HCT116 (cell line): ENCODE results near the gene PHF13. TPM values are rescaled to one million over a fixed set of nuclear protein-coding genes. Genes with fewer than 3 reads are reported as not detected.

Source experiments
- ATAC-seq: fragments of 200-7000 bp; cut with Tn5 transposase; 2 replicates; pipeline ENCODE4 v1.9.1; 2020; ENCODE audit warnings: mild to moderate bottlenecking, moderate library complexity
- BruUV-seq: library from RNA; stranded (reverse); fragments of 400-500 nt; replicated peaks from 2 replicates; lab custom pipeline; 2021; lab: Mats Ljungman, UMichigan
- CTCF ChIA-PET: fragments of 300-600 bp; sonication (Branson Sonifier 250); formaldehyde crosslinking; loops from one replicate; lab custom pipeline; 2021; ENCODE audit warnings: antibody characterized with exemption; lab: Charles Lee
- POLR2A ChIA-PET: fragments of 300-600, 350-600 bp; sonication (Branson Sonifier 250); formaldehyde crosslinking; loops from one replicate; lab custom pipeline; 2021; ENCODE audit warnings: antibody characterized with exemption; lab: Charles Lee
- RAD21 ChIA-PET, 2 experiments: fragments of 300-600 bp; sonication (Branson Sonifier 250); formaldehyde crosslinking; loops; one replicate each; lab custom pipeline; 2023; ENCODE audit warnings: low total read pairs in 2 of 2; ENCODE audit not compliant: uncharacterized antibody in 2 of 2, unreplicated experiment in 2 of 2, low non-redundant PET in 1 of 2; lab: Charles Lee
- DNase-seq: peaks from one replicate; pipeline ENCODE4 v3.0.0-alpha.2; 2010; ENCODE audit warnings: low read depth, low spot score
- H2AFZ ChIP-seq: fragments of 200-600 bp; shearing (Covaris generic), sonication (generic); 2 replicates; pipeline ENCODE4 v1.6.1; 2017; ENCODE audit warnings: low read depth, mixed run types, mixed read lengths, antibody characterized with exemption, low read length; ENCODE audit not compliant: poor library complexity, severe bottlenecking
- H3K27ac ChIP-seq: 2 replicates; pipeline ENCODE4 v1.5.1; 2012; ENCODE audit warnings: low read depth, low read length
- H3K27me3 ChIP-seq: fragments of 200-600 bp; sonication (generic); 2 replicates; pipeline ENCODE4 v1.6.1; 2016; ENCODE audit warnings: mixed run types, low read length, mixed read lengths; ENCODE audit not compliant: insufficient read depth
- H3K36me3 ChIP-seq, 2 experiments: fragments of 200-500 bp in 1 of 2; fragments of 200-600 bp in 1 of 2; sonication (Bioruptor generic) in 1 of 2; sonication (generic) in 1 of 2; 2 replicates each; pipeline versions ENCODE4 v1.5.1 to v1.6.1; 2014 to 2016; ENCODE audit warnings: low read length in 2 of 2, inconsistent platforms in 1 of 2, mixed read lengths in 1 of 2, mixed run types in 1 of 2; ENCODE audit not compliant: insufficient read depth in 2 of 2, control insufficient read depth in 1 of 2
- H3K4me1 ChIP-seq, 2 experiments: fragments of 200-600 bp in 1 of 2; sonication (generic) in 1 of 2; 2 replicates each; pipeline versions ENCODE4 v1.5.1 to v1.6.1; 2012 to 2017; ENCODE audit warnings: low read length in 2 of 2, inconsistent platforms in 1 of 2, mild to moderate bottlenecking in 1 of 2, mixed read lengths in 1 of 2, mixed run types in 1 of 2, moderate library complexity in 1 of 2; ENCODE audit not compliant: insufficient read depth in 2 of 2, control insufficient read depth in 1 of 2
- H3K4me2 ChIP-seq: fragments of 200-600 bp; sonication (generic); 2 replicates; pipeline ENCODE4 v1.6.1; 2017; ENCODE audit warnings: mixed run types, low read length, mixed read lengths
- H3K4me3 ChIP-seq, 2 experiments: fragments of 200-600 bp in 1 of 2; sonication (generic) in 1 of 2; replicated peaks in 1 of 2; 2 replicates each; pipeline ENCODE4 v1.5.1; 2011 to 2016; ENCODE audit warnings: low read length in 2 of 2, control low read depth in 1 of 2, low read depth in 1 of 2, mild to moderate bottlenecking in 1 of 2, mixed read lengths in 1 of 2, mixed run types in 1 of 2
- H3K79me2 ChIP-seq: fragments of 200-600 bp; sonication (generic); 2 replicates; pipeline ENCODE4 v1.6.1; 2017; ENCODE audit warnings: mild to moderate bottlenecking, mixed run types, low read length, moderate library complexity, mixed read lengths; ENCODE audit not compliant: insufficient read depth
- H3K9ac ChIP-seq: fragments of 200-600 bp; sonication (generic); 2 replicates; pipeline ENCODE4 v1.6.1; 2016; ENCODE audit warnings: low read length, mixed read lengths
- H3K9me2 ChIP-seq: fragments of 200-600 bp; sonication (generic), shearing (Covaris generic); 2 replicates; pipeline ENCODE4 v1.6.1; 2017; ENCODE audit warnings: mixed run types, mild to moderate bottlenecking, moderate library complexity; ENCODE audit not compliant: insufficient read depth
- H3K9me3 ChIP-seq, 2 experiments: fragments of 200-500 bp in 1 of 2; fragments of 200-600 bp in 1 of 2; sonication (Bioruptor generic) in 1 of 2; sonication (generic) in 1 of 2; 2 replicates each; pipeline ENCODE4 v1.6.1; 2014 to 2017; ENCODE audit warnings: low read length in 2 of 2, mixed read lengths in 2 of 2, inconsistent platforms in 1 of 2, low read depth in 1 of 2, mild to moderate bottlenecking in 1 of 2, mixed run types in 1 of 2, moderate library complexity in 1 of 2; ENCODE audit not compliant: control insufficient read depth in 1 of 2, insufficient read depth in 1 of 2
- H4K20me1 ChIP-seq: fragments of 200-600 bp; sonication (generic), shearing (Covaris generic); 2 replicates; pipeline ENCODE4 v1.6.1; 2017; ENCODE audit warnings: mixed run types, mild to moderate bottlenecking, moderate library complexity; ENCODE audit not compliant: insufficient read depth
- ATF3 ChIP-seq: IDR thresholded peaks from 2 replicates; pipeline ENCODE4 v1.6.1; 2012
- CBX3 ChIP-seq: IDR thresholded peaks from 2 replicates; pipeline ENCODE4 v1.6.1; 2012; ENCODE audit warnings: low read depth
- EGR1 ChIP-seq: IDR thresholded peaks from 2 replicates; pipeline ENCODE4 v1.6.1; 2012; ENCODE audit warnings: low read depth
- EZH2 ChIP-seq: fragments of 200-600 bp; sonication (generic); IDR thresholded peaks from 2 replicates; pipeline ENCODE4 v1.6.1; 2017; ENCODE audit warnings: antibody characterized with exemption, mixed run types
- FOSL1 ChIP-seq: IDR thresholded peaks from 2 replicates; pipeline ENCODE4 v1.6.1; 2012; ENCODE audit warnings: low read depth
- JUND ChIP-seq: IDR thresholded peaks from 2 replicates; pipeline ENCODE4 v1.6.1; 2012
- POLR2AphosphoS5 ChIP-seq: IDR thresholded peaks from 2 replicates; pipeline ENCODE4 v1.6.1; 2011; ENCODE audit warnings: mild to moderate bottlenecking, low read depth, low read length, moderate library complexity
- RAD21 ChIP-seq: IDR thresholded peaks from 2 replicates; pipeline ENCODE4 v1.6.1; 2012; ENCODE audit warnings: low read depth, mild to moderate bottlenecking
- REST ChIP-seq: IDR thresholded peaks from 2 replicates; pipeline ENCODE4 v1.6.1; 2012; ENCODE audit warnings: low read depth
- SP1 ChIP-seq: IDR thresholded peaks from 2 replicates; pipeline ENCODE4 v1.6.1; 2012; ENCODE audit warnings: low read depth
- TCF7L2 ChIP-seq: IDR thresholded peaks from 2 replicates; pipeline ENCODE4 v1.7.0; 2011; ENCODE audit warnings: borderline replicate concordance, inconsistent platforms; ENCODE audit not compliant: insufficient read depth, insufficient read length; ENCODE audit errors: extremely low read depth
- YY1 ChIP-seq: IDR thresholded peaks from 2 replicates; pipeline ENCODE4 v1.6.1; 2011; ENCODE audit warnings: low read length, low read depth, moderate library complexity, mild to moderate bottlenecking; ENCODE audit not compliant: insufficient replicate concordance; ENCODE audit errors: extremely low read depth
- ZFX ChIP-seq: fragments of 450-650 bp; IDR thresholded peaks from 2 replicates; pipeline ENCODE4 v1.6.1; 2017
- ZNF274 ChIP-seq: fragments of 200-500 bp; sonication (Bioruptor generic); IDR thresholded peaks from 2 replicates; pipeline ENCODE4 v1.6.1; 2014; ENCODE audit warnings: mild to moderate bottlenecking, low read depth, low read length, inconsistent platforms
- intact Hi-C: fragments of 100-400 bp; cut with micrococcal nuclease; formaldehyde crosslinking; loops from 2 replicates; pipeline ENCODE4 v1.10.0; 2022
- total RNA-seq: library from RNA; stranded (reverse); gene quantifications from one replicate; pipeline ENCODE4 v1.2.1, GENCODE V29; 2021; ENCODE audit not compliant: unreplicated experiment
- TF ChIP-seq, protein P1 (sequence below), 3 experiments: fragments of 200-600 bp in 1 of 3; sonication (generic) in 1 of 3; IDR thresholded peaks in 2 of 3; conservative IDR thresholded peaks in 1 of 3; 2 replicates each; pipeline ENCODE4 v1.5.1; 2012 to 2017; ENCODE audit warnings: low read depth in 2 of 3, low read length in 2 of 3, antibody characterized with exemption in 1 of 3, borderline replicate concordance in 1 of 3, control low read depth in 1 of 3, mild to moderate bottlenecking in 1 of 3, mixed read lengths in 1 of 3, mixed run types in 1 of 3, moderate library complexity in 1 of 3; ENCODE audit not compliant: insufficient read depth in 1 of 3
- TF ChIP-seq, protein P2 (sequence below): IDR thresholded peaks from 2 replicates; pipeline ENCODE4 v1.6.1; 2012

Gene PHF13
- total RNA-seq, 1 experiment from 2014 or later = 25.8 TPM

DNA sequence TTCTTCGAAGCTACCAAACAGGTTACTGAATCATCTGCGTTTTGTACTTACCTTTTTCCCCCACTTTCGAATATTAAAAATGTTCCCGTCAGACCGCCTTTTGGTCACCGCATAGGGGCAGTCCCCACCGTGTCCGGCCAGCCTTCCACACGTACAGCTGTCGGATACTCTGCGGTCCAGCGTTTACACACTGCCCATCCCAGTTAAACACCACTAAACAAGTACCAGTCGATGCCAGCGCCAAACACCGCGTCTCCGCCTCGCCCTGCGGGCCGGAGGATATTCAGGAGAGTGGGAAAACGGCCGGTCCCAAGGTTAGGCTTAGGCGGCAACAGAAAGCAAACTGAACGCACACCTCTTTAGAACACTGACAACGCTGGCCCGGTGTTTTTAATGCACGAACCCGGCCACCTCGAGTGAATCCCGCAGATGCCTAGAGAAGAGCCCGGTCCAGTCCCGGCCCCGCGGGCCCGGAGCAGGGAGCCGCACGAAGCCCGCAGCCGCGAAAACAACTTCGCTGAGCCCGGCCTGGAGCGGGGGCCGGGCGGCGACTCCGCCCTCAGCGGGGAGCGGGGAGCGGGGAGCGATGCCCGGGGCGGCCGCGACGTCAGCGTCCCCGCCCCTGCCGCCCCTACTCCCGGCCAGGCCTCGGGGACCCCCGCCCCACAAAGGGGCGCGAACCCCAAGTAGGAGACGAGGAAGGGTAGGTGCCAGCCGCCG is 730 bp upstream of the PHF13 start:
- no peaks in the 10 kb centered on the region for H3K27me3 ChIP-seq
- peak overlapping the region; percentile 98 for H3K4me2 ChIP-seq
- ChIA-PET CTCF (interaction anchor here (1.0 kb wide), 1 partner anchor 9 kb away, joined by 3 read pairs; no protein-coding TSS in a partner anchor), RAD21 (interaction anchor here in 1 of 2 experiments (0.6 kb wide), 1 partner anchor 33 kb away, joined by 5 read pairs; the partner anchor contains the start of gene ZBTB48), POLR2A (no interaction called here)
- no peaks in the 10 kb centered on the region for H3K9me2 ChIP-seq
- H3K36me3 ChIP-seq = peaks cover 0 to 8% of the 10 kb centered on the region in 2 experiments; a peak in 2 of 4 replicates
- peak; percentile 53 for ATAC-seq
- no peaks in the 10 kb centered on the region for H3K9me3 ChIP-seq
- H3K27ac ChIP-seq = peak overlapping the region; percentile 72
- TSS peak; percentile 78 for BruUV-seq
- H3K4me1 ChIP-seq = peaks cover 8 to 46% of the 10 kb centered on the region in 2 experiments
- no peak for DNase-seq
- intact Hi-C loops = no loop called here
- no peak for TF ChIP-seq ZNF274
- TF ChIP-seq RAD21 = no peak
- TF ChIP-seq REST = no peak
- TF ChIP-seq SP1 = no peak
- no peak for TF ChIP-seq YY1
- no peak for TF ChIP-seq CBX3
- no peak for TF ChIP-seq TCF7L2
- no peak for TF ChIP-seq EZH2
- 0 out of 2 replicates have a peak, but pooled peaks have one; percentile 1 for TF ChIP-seq POLR2AphosphoS5
- no peak for TF ChIP-seq JUND
- TF ChIP-seq EGR1 = no peak
- TF ChIP-seq, protein P1, sequence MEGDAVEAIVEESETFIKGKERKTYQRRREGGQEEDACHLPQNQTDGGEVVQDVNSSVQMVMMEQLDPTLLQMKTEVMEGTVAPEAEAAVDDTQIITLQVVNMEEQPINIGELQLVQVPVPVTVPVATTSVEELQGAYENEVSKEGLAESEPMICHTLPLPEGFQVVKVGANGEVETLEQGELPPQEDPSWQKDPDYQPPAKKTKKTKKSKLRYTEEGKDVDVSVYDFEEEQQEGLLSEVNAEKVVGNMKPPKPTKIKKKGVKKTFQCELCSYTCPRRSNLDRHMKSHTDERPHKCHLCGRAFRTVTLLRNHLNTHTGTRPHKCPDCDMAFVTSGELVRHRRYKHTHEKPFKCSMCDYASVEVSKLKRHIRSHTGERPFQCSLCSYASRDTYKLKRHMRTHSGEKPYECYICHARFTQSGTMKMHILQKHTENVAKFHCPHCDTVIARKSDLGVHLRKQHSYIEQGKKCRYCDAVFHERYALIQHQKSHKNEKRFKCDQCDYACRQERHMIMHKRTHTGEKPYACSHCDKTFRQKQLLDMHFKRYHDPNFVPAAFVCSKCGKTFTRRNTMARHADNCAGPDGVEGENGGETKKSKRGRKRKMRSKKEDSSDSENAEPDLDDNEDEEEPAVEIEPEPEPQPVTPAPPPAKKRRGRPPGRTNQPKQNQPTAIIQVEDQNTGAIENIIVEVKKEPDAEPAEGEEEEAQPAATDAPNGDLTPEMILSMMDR (IDR thresholded peaks at IDR 0.05 in 2 of 3, conservative IDR thresholded peaks at IDR 0.05 in 1 of 3; ENCODE audit: borderline replicate concordance in 1 of 3, insufficient read depth in 1 of 3, low read depth in 2 of 3, low read length in 2 of 3) = no peak
- peak; percentile 36; the same call in 1 of the 2 replicates for TF ChIP-seq ZFX
- TF ChIP-seq, protein P2, sequence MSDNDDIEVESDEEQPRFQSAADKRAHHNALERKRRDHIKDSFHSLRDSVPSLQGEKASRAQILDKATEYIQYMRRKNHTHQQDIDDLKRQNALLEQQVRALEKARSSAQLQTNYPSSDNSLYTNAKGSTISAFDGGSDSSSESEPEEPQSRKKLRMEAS = 0 out of 2 replicates have a peak, but pooled peaks have one; percentile 17
- no peak for TF ChIP-seq FOSL1
- no peak for TF ChIP-seq ATF3
- H3K79me2 ChIP-seq = peaks cover 36% of the 10 kb centered on the region
- no peaks in the 10 kb centered on the region; the same call in 1 of the 2 replicates for H4K20me1 ChIP-seq
- H2AFZ ChIP-seq = peak overlapping the region; percentile 13
- peak overlapping the region; percentile 57 to 83 for H3K4me3 ChIP-seq
- peak overlapping the region; percentile 69 for H3K9ac ChIP-seq
